GM12878 (cell line): ENCODE data around the gene SETDB1. TPM values are rescaled to one million over a fixed set of nuclear protein-coding genes. Genes with fewer than 3 reads are reported as not detected.

Experiments
- BMI1 ChIP-seq: fragments of 450-650 bp; IDR thresholded peaks from 2 replicates; pipeline ENCODE4 v1.6.1; 2016; ENCODE audit warnings: mild to moderate bottlenecking, moderate library complexity, borderline replicate concordance
- CEBPZ ChIP-seq: fragments of 150-350 bp; IDR thresholded peaks from 2 replicates; pipeline ENCODE4 v1.6.1; 2016; ENCODE audit warnings: low read depth, low read length
- E4F1 ChIP-seq: fragments of 450-650 bp; IDR thresholded peaks from 2 replicates; pipeline ENCODE4 v1.6.1; 2018; ENCODE audit warnings: borderline replicate concordance, mild to moderate bottlenecking; ENCODE audit not compliant: partially characterized antibody
- EED ChIP-seq: sonication (generic); IDR thresholded peaks from 2 replicates; pipeline ENCODE4 v1.6.1; 2016; ENCODE audit warnings: antibody characterized with exemption, low read depth
- GABPA ChIP-seq: IDR thresholded peaks from 2 replicates; pipeline ENCODE4 v1.6.1; 2014; ENCODE audit warnings: antibody characterized with exemption, low read depth, mild to moderate bottlenecking, inconsistent platforms
- IKZF1 ChIP-seq: fragments of 450-650 bp; conservative IDR thresholded peaks from 2 replicates; pipeline ENCODE4 v1.6.1; 2017; ENCODE audit warnings: antibody characterized with exemption, mild to moderate bottlenecking
- IRF3 ChIP-seq: fragments of 450-650 bp; IDR thresholded peaks from 2 replicates; pipeline ENCODE4 v1.6.1; 2014; ENCODE audit warnings: mild to moderate bottlenecking
- MYB ChIP-seq: fragments of 150-350 bp; IDR thresholded peaks from 2 replicates; pipeline ENCODE4 v1.6.1; 2014; ENCODE audit warnings: mild to moderate bottlenecking, low read depth, low read length, borderline replicate concordance
- PAX8 ChIP-seq: fragments of 450-650 bp; IDR thresholded peaks from 2 replicates; pipeline ENCODE4 v1.6.1; 2017; ENCODE audit warnings: mild to moderate bottlenecking, moderate library complexity
- RAD21 ChIP-seq: IDR thresholded peaks from 2 replicates; pipeline ENCODE4 v1.6.1; 2011; ENCODE audit warnings: mild to moderate bottlenecking, low read depth, low read length, moderate library complexity; ENCODE audit not compliant: insufficient read depth
- RBBP5 ChIP-seq: fragments of 200-600 bp; sonication (generic); conservative IDR thresholded peaks from 2 replicates; pipeline ENCODE4 v1.6.1; 2016
- SMAD5 ChIP-seq: IDR thresholded peaks from 2 replicates; pipeline ENCODE4 v1.6.1; 2016; ENCODE audit warnings: antibody characterized with exemption, low read depth
- SMC3 ChIP-seq: IDR thresholded peaks from 2 replicates; pipeline ENCODE4 v1.6.1; 2011; ENCODE audit warnings: low read length, improper control_type of control experiment, borderline replicate concordance
- SP1 ChIP-seq: IDR thresholded peaks from one replicate; pipeline ENCODE4 v1.6.1; 2011; ENCODE audit warnings: low read depth, low read length
- SREBF2 ChIP-seq: IDR thresholded peaks from 2 replicates; pipeline ENCODE4 v1.6.1; 2012; ENCODE audit warnings: mild to moderate bottlenecking, low read length
- STAT1 ChIP-seq: fragments of 450-650 bp; conservative IDR thresholded peaks from 2 replicates; pipeline ENCODE4 v1.6.1; 2014; ENCODE audit warnings: antibody characterized with exemption, mild to moderate bottlenecking
- TAF1 ChIP-seq: IDR thresholded peaks from 2 replicates; pipeline ENCODE4 v1.6.1; 2011; ENCODE audit warnings: mild to moderate bottlenecking, low read depth, low read length, borderline replicate concordance
- TCF12 ChIP-seq: IDR thresholded peaks from 2 replicates; pipeline ENCODE4 v1.6.1; 2011; ENCODE audit warnings: low read depth, mild to moderate bottlenecking, low read length
- TCF3 ChIP-seq: IDR thresholded peaks from 2 replicates; pipeline ENCODE4 v1.6.1; 2012; ENCODE audit warnings: low read depth, mild to moderate bottlenecking, low read length, borderline replicate concordance; ENCODE audit not compliant: insufficient read depth
- USF1 ChIP-seq: IDR thresholded peaks from 2 replicates; pipeline ENCODE4 v1.6.1; 2011; ENCODE audit warnings: borderline replicate concordance, low read depth, mild to moderate bottlenecking, moderate library complexity, mixed read lengths, low read length; ENCODE audit not compliant: insufficient read depth; ENCODE audit errors: extremely low read length
- ZBTB33 ChIP-seq: fragments of 450-650 bp; IDR thresholded peaks from 2 replicates; pipeline ENCODE4 v1.6.1; 2017; ENCODE audit warnings: mild to moderate bottlenecking
- ZNF24 ChIP-seq: fragments of 450-650 bp; IDR thresholded peaks from 2 replicates; pipeline ENCODE4 v1.6.1; 2017; ENCODE audit warnings: antibody characterized with exemption, mild to moderate bottlenecking
- polyA plus RNA-seq, 11 experiments: library from polyadenylated mRNA; depleted of rRNA in 4 of 11; unstranded in 6 of 11; stranded (reverse) in 5 of 11; fragments of >200 nt; fragmentation: Nextera tagmentation in 4 of 11; fragmentation: Illumina TruSeq in 1 of 11; extraction: Ambion mirVana in 4 of 11; extraction: Trizol in 1 of 11; gene quantifications; 1 replicate in 1 of 11; 2 replicates in 10 of 11; pipeline versions ENCODE4 v1.2.1 to v1.2.3, GENCODE V29; 2011 to 2016; ENCODE audit warnings: inconsistent platforms in 2 of 11, missing spikeins in 2 of 11, low read depth in 1 of 11
- total RNA-seq, 4 experiments: library from RNA; depleted of rRNA in 3 of 4; stranded (reverse); fragments of >200 nt in 3 of 4; fragmentation: Illumina TruSeq in 1 of 4; extraction: Trizol in 1 of 4; gene quantifications; 2 replicates each; pipeline versions ENCODE4 v1.2.1 to v1.2.3, GENCODE V29; 2013 to 2021

Gene SETDB1
- total and polyA plus RNA-seq, 10 of the 15 experiments (the other 5 are each of a cell fraction or from before 2014, with no cell fraction given): 14.3 to 56.7 (median 35.7) TPM

- TF ChIP-seq CEBPZ: no peak
- no peak for TF ChIP-seq TAF1
- no peak for TF ChIP-seq E4F1
- peak; percentile 80 for TF ChIP-seq RAD21
- TF ChIP-seq GABPA: 0 out of 2 replicates have a peak, but pooled peaks have one; percentile 17
- TF ChIP-seq RBBP5: no peak
- TF ChIP-seq SMC3: peak; percentile 86; the same call in 1 of the 2 replicates
- TF ChIP-seq SREBF2: no peak
- TF ChIP-seq MYB: no peak
- 0 out of 2 replicates have a peak, but pooled peaks have one; percentile 19 for TF ChIP-seq EED
- no peak for TF ChIP-seq TCF12
- TF ChIP-seq IKZF1: 0 out of 2 replicates have a peak, but pooled peaks have one; percentile 25
- TF ChIP-seq SP1: no peak
- no peak for TF ChIP-seq ZBTB33
- peak; percentile 81 for TF ChIP-seq ZNF24
- TF ChIP-seq TCF3: no peak
- no peak for TF ChIP-seq PAX8
- no peak for TF ChIP-seq BMI1
- TF ChIP-seq IRF3: no peak
- TF ChIP-seq USF1: no peak
- no peak for TF ChIP-seq SMAD5
- TF ChIP-seq STAT1: no peak
Measured at GRCh38 chr1:150922519-150922975, 3.6 kb upstream of the SETDB1 start (continued).
